ENCODE data around the gene SHANK1. TPM values are rescaled to one million over a fixed set of nuclear protein-coding genes. Genes with fewer than 3 reads are reported as not detected.

The SHANK1 gene
- polyA plus RNA-seq, 3 donors, result not detected

DNA sequence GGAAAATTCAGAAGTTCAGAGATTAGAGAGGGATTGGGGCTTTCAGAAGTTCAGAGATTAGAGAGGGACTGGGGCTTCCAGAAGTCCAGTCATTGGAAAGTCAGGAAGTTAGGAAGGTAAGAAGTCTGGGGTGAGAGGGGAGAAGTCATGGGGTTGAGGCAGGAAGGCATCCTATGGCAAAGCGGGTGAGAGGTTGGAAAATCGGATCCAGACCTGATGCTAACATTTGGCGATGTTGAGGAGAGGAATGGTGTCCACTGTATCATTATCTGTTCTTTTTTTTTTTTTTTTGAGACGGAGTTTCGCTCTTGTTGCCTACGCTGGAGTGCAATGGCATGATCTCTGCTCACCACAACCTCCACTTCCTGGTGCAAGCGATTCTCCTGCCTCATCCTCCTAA, 91.1 kb downstream of the SHANK1 start:
- H3K4me3 Mint-ChIP-seq, result no peak overlapping the region
- no peaks in the 10 kb centered on the region for H3K4me1 Mint-ChIP-seq
- no peaks in the 10 kb centered on the region for H3K36me3 Mint-ChIP-seq
- intact Hi-C loops (cut with micrococcal nuclease), result no loop called here
- no peaks in the 10 kb centered on the region for H4K20me1 ChIP-seq (ENCODE audit: insufficient read depth, low read length)
- no peak overlapping the region for H3K27ac Mint-ChIP-seq
- H3K9ac ChIP-seq (ENCODE audit: insufficient read depth, low read length, poor library complexity, severe bottlenecking), result no peak overlapping the region
- no peak overlapping the region for H3K4me3 ChIP-seq (replicated peaks in 1 of 3; ENCODE audit: low read depth in 2 of 3, low read length in 3 of 3)
- no peaks in the 10 kb centered on the region for H3K36me3 ChIP-seq (replicated peaks in 1 of 2; ENCODE audit: control insufficient read depth in 1 of 2, insufficient read depth in 2 of 2, low read length in 2 of 2)
- H3K9me3 ChIP-seq (replicated peaks in 1 of 2; ENCODE audit: control insufficient read depth in 1 of 2, insufficient read depth in 1 of 2, low read length in 2 of 2), result peaks cover 4 to 11% of the 10 kb centered on the region in 2 donors
- H3K27ac ChIP-seq (ENCODE audit: low read depth in 1 of 2, low read length in 2 of 2), result no peak overlapping the region
- no peaks in the 10 kb centered on the region for H3K4me1 ChIP-seq (ENCODE audit: control insufficient read depth in 1 of 2, insufficient read depth in 2 of 2, low read length in 2 of 2)
- H2AFZ ChIP-seq (ENCODE audit: insufficient read depth, low read depth, low read length, poor library complexity, severe bottlenecking), result no peak overlapping the region
- WGBS (ENCODE audit: insufficient coverage), result 100% methylated on average over 1 of the region's 7 CpGs
- peaks cover 0 to 16% (median 8%) of the 10 kb centered on the region in 7 donors for H3K9me3 Mint-ChIP-seq
- H3K79me2 ChIP-seq (ENCODE audit: insufficient read depth, low read length), result no peaks in the 10 kb centered on the region
- H3K27me3 Mint-ChIP-seq (ENCODE audit: low read depth in 3 of 3), result peaks cover 2 to 17% (median 3%) of the 10 kb centered on the region in 3 donors
- no peaks in the 10 kb centered on the region for H3K27me3 ChIP-seq (ENCODE audit: control insufficient read depth in 2 of 2, insufficient read depth in 2 of 2, low read length in 2 of 2)
- DNase-seq, result no peak
- no peak overlapping the region for H3K4me2 ChIP-seq (replicated peaks; ENCODE audit: extremely low read depth, low read length, poor library complexity, severe bottlenecking)
- TF ChIP-seq, protein P1, sequence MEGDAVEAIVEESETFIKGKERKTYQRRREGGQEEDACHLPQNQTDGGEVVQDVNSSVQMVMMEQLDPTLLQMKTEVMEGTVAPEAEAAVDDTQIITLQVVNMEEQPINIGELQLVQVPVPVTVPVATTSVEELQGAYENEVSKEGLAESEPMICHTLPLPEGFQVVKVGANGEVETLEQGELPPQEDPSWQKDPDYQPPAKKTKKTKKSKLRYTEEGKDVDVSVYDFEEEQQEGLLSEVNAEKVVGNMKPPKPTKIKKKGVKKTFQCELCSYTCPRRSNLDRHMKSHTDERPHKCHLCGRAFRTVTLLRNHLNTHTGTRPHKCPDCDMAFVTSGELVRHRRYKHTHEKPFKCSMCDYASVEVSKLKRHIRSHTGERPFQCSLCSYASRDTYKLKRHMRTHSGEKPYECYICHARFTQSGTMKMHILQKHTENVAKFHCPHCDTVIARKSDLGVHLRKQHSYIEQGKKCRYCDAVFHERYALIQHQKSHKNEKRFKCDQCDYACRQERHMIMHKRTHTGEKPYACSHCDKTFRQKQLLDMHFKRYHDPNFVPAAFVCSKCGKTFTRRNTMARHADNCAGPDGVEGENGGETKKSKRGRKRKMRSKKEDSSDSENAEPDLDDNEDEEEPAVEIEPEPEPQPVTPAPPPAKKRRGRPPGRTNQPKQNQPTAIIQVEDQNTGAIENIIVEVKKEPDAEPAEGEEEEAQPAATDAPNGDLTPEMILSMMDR (IDR thresholded peaks at IDR 0.05), result no peak

DNA sequence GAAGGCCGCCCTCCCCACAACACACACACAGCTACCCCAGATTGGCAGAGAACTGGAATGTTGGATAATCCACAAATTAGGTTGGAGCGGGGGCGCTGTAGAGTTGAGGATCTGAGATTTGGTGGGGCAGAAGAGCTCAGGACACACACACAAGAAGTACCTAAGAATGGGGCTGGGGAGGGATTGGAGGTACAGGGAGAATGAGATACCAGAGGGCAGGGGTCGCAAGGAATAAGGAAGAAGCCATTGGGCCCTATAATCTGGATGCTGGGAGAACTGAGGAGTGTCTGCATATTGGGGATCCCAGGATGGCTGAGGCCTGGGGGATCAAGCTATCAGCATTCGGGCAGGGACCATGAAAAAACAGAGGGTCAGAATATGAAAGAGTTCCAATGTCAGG, 91.5 kb downstream of the SHANK1 start:
- Mint-ChIP-seq H3K27me3 (ENCODE audit: low read depth in 3 of 3) (peaks cover 2 to 17% (median 3%) of the 10 kb centered on the region in 3 donors), H3K27ac (no peak overlapping the region), H3K4me1 (no peaks in the 10 kb centered on the region), H3K36me3 (no peaks in the 10 kb centered on the region), H3K9me3 (peaks cover 0 to 11% (median 4%) of the 10 kb centered on the region in 7 donors), H3K4me3 (no peak overlapping the region)
- Histone ChIP-seq H2AFZ (ENCODE audit: insufficient read depth, low read depth, low read length, poor library complexity, severe bottlenecking) (no peak overlapping the region), H3K4me1 (ENCODE audit: control insufficient read depth in 1 of 2, insufficient read depth in 2 of 2, low read length in 2 of 2) (no peaks in the 10 kb centered on the region), H3K36me3 (replicated peaks in 1 of 2; ENCODE audit: control insufficient read depth in 1 of 2, insufficient read depth in 2 of 2, low read length in 2 of 2) (no peaks in the 10 kb centered on the region), H3K79me2 (ENCODE audit: insufficient read depth, low read length) (no peaks in the 10 kb centered on the region), H3K9me3 (replicated peaks in 1 of 2; ENCODE audit: control insufficient read depth in 1 of 2, insufficient read depth in 1 of 2, low read length in 2 of 2) (peaks cover 0 to 8% of the 10 kb centered on the region in 2 donors), H4K20me1 (ENCODE audit: insufficient read depth, low read length) (no peaks in the 10 kb centered on the region), H3K9ac (ENCODE audit: insufficient read depth, low read length, poor library complexity, severe bottlenecking) (no peak overlapping the region), H3K27ac (ENCODE audit: low read depth in 1 of 2, low read length in 2 of 2) (no peak overlapping the region), H3K27me3 (ENCODE audit: control insufficient read depth in 2 of 2, insufficient read depth in 2 of 2, low read length in 2 of 2) (no peaks in the 10 kb centered on the region), H3K4me3 (replicated peaks in 1 of 3; ENCODE audit: low read depth in 2 of 3, low read length in 3 of 3) (no peak overlapping the region), H3K4me2 (replicated peaks; ENCODE audit: extremely low read depth, low read length, poor library complexity, severe bottlenecking) (no peak overlapping the region)
- 92% methylated on average over 4 of the region's 5 CpGs for WGBS (ENCODE audit: insufficient coverage)
- intact Hi-C loops (cut with micrococcal nuclease), result no loop called here
- no peak for DNase-seq
- TF ChIP-seq, protein P1 (IDR thresholded peaks at IDR 0.05), result no peak
